NCI-H146 treated with DMSO at 0.1 percent for 48 hours (cell line): Measurements from ENCODE around the gene ZSWIM2.
"Not testable (repeated sequence)": the region's sequence is repeated elsewhere in the genome, so short reads cannot be mapped to it uniquely, and the experiment has no call there.

Experiments
- DNase-seq: peaks from one replicate; lab custom pipeline; 2025; ENCODE audit not compliant: unreplicated experiment; lab: John Stamatoyannopoulos, UW

ZSWIM2 gene, protein sequence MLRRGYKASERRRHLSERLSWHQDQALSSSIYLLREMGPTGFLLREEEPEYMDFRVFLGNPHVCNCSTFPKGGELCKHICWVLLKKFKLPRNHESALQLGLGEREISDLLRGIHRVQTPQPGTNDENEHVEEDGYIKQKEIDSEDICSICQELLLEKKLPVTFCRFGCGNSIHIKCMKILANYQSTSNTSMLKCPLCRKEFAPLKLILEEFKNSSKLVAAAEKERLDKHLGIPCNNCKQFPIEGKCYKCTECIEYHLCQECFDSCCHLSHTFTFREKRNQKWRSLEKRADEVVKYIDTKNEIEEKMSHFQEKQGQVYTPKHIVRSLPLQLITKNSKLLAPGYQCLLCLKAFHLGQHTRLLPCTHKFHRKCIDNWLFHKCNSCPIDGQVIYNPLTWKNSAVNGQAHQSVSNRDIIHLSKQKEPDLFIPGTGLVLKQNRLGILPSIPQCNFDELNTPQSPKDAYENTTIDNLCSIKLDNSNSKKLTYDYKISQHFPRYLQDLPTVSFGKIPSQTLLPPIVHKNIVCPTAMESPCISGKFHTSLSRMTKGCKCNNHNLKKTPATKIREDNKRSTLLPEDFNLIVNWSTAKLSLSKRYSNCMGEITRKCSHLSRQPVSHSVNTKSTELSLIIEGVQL

DNA sequence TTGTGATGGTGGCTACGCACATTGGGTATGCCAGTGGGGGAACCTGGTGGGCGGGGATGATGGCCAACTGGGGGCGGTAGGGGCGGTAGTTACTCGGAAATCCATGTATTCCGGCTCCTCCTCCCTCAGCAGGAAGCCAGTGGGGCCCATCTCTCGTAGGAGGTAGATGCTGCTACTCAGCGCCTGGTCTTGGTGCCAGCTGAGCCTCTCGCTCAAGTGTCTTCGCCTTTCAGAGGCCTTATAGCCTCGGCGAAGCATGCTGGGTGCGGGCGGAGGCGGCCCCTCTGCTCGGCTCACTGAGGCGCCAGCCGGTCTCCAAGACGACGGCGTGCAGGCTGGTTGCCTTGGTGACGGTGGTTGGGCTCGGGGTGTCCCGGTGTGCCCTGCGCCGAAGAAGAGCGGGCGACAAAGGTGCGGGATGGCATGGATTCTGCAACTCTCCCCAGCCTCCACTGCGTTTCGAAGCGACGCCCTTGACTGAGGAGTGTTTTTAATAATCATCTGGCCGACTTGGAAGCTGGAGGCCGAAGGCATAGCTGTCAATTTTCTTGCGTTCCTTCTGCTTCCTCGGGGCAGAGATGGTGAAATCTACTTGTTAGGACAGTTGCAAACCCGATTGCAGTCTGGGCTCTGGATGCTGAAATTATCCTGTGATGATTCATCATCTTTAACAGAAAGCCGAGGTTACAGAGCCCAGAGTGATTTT, at the start of gene ZSWIM2:
Gene ZSWIM2 (minus strand): TSS at position 298 of the 706 bp plus-strand sequence. CDS start 40 bp downstream, at position 258.
- DNase-seq = peak; percentile 80

DNA sequence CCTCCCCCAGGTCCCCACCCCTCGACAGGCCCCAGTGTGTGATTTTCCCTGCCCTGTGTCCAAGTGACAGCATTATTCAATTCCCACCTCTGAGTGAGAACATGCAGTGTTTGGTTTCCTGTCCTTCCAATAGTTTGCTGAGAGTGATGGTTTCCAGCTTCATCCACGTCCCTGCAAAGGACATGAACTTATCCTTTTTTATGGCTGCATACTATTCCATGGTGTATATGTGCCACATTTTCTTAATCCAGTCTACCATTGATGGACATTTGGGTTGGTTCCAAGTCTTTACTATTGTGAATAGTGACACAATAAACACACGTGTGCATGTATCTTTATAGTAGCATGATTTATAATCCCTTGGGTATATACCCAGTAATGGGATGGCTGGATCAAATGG, 47.2 kb upstream of the ZSWIM2 start:
- not testable (repeated sequence) for DNase-seq

DNA sequence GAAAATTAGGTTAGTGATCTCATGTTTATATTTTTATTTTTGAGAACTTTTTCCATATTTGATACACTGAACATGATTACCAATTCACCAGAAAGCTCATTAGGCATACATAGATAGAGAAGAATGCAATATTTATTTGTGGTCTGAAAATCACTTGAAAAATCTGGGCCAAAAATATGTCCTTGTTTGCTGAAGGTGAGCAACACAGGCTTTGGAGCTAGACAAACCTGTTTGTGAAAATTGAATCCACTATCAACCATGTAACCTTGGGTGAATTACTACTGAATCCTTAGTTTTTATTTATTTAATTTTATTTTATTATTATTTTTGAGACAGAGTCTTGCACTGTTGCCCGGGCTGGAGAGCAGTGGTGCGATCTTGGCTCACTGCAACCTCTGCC, 46.5 kb upstream of the ZSWIM2 start:
- DNase-seq = no peak

DNA sequence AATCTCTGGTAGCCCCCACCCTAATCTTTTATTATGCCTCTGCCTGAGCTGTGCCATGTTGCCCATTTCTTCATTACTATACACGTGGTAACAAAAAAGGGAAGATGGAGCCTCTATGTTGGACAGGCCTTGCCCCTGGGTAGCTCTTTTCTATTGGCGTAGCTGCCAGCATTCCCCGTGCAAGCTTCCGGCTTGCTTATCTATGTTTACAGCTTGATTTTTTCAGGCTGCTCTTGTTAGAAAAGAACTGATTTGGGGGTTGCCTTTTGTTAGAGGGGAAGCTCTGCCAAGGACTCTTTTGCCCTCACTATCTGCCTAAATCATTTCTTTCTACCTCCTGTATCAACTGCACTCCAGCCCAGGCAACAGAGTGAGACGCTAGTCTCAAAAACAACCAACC, 45.5 kb upstream of the ZSWIM2 start:
- no peak for DNase-seq

DNA sequence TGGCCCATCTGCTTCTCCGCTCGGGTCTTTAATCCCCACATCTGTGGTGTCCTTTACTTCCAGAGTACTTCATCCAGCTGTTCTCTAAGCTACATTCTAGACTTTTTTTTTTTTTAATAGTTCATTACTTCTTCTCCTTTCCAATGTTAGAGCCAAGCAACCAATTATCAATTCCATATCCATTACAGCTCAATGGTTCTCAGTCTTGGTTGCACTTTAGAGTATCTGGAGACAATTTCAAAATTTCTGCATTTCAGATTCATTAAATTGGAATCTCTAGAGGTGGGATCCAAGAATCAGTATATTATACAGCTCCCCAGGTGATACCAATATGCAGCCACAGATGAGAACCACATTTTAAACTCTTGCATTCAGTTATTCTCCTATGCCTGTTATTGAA, 43.9 kb upstream of the ZSWIM2 start:
- DNase-seq = no peak

DNA sequence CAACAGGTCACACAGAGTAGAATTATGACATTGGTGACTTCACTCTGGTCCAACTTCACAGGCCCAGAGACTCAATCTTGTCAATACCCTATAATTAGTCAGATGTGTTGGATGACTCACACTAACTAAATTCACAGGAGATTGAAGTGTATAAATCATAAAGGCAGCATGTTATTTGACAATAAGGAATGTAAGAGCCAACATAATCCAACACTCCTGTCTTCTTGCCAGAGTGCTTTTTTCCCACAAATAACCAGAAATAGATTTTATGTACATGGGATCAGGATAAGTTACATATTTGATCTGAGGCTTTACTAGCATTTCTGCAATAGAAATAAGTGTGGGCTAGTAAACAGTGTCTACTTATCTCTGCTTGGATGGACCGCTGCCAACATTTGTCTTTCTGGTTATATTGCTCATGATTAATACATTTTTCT, 42.2 kb upstream of the ZSWIM2 start:
- peak; percentile 19 for DNase-seq

DNA sequence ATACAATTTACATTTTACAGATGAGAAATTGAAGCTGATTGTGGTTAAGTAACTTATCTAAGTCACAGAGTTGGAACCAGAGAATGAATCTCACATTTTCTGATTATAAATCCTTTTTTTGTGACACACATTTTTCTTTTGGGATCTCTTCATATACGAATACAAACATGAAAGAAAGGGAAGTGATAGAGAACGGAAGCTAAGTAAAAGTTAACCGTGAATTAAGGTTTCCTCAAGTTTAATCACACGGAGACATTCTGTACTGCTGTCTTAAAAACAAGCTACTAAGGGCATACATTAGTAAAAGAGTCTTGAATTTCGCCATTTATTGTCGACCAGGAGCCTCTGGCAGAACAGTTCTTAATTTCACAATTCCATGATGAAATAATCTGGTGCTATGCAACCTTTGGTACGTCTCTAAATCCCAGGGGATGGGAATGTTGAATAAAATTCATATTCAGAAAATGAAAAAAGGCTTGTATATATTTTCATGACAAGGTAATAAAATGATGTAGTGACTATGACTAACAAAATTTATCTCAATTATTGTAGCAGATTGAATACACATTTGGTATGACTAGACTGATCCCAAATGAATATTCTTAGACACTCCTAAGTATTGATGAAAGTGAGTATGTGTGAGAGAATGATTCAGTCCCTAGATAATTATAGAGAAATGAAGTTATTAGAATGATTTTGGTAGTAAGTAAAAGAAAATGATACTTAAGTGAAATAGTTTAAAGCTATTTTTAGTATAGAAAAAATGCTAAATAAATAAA, 40.3 kb upstream of the ZSWIM2 start:
- DNase-seq = no peak

DNA sequence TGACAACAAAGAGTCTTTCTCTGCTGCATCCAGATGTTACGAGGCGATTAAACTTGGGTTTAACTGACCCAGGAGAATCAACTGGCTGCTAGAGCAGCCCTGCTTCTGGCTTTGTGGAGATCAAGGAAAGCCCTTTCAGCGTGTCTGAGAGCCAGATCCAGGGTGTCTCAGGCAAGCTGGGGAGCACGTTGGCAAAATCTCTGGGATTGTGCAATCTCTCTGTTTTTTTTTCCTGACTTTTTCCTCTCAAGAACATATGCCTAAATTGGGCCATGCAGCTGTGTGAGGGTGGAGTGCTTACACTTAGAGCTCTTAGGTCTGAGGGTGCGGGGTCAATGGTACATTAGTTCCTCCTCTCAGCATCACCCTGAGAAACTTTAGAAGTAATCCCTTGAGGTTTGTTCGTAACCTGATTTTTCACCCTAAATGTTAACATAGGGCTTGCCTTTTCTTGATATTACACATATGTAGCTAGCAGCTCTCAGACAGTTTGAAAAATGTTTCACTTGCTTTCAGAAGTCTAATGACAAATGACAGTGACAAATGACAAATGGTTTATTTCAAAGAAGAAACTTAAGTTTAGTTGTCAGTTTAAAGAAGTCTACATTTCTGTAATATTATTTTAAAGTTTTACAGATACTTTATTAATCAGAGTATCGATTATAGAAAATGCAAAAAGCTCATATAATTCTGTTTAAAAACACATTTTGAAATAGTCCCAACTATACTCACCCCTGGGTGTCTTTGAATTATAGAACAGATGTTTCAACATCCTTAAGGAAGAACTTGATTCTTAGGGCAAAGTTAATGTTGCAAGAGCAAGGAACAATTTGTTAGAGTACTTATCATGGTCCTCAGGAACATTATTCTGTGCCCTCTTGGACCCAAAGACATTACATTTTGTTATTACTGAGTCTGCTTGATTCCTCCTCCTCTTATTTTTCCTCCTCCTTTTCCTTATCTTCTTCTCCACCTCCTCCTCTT, 38.4 kb upstream of the ZSWIM2 start:
- DNase-seq = no peak

DNA sequence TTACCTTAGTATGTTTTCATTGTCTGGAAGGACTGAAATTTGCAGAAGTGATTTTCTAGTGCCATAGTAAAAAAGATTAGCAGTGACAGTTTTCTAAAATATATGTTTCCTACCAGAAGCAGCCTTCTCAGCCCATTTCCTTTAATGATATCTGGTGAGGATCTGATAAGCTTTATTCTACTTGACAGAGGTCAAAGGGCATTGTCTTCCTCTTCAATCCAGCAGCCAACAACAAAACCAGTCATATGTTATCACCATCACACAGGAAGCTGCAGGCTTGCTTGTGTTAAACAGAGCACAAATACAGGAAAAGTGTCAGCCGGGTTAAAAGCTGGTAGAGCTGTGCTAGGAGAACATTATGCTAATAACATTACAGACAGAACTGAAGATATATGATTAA, 35.6 kb upstream of the ZSWIM2 start:
- no peak for DNase-seq

DNA sequence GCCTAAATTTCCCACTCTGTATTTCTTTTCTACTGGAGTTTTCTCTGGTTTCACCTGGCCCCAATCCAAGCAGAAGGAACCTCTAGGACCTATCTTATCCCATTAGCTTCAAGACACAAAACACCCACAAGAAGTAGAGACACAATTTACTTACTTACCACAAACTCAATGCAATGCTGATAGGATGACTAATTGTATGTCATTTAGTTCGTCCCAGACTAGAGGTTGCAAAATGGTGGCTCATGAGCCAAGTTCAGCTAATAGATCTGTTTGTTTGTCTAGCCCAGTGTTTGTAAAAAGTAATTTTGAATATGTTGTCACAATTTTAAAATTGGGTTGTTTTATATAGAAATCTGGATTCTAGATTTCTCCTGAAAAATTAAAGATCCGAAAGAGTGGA, 34.7 kb upstream of the ZSWIM2 start:
- DNase-seq = no peak

DNA sequence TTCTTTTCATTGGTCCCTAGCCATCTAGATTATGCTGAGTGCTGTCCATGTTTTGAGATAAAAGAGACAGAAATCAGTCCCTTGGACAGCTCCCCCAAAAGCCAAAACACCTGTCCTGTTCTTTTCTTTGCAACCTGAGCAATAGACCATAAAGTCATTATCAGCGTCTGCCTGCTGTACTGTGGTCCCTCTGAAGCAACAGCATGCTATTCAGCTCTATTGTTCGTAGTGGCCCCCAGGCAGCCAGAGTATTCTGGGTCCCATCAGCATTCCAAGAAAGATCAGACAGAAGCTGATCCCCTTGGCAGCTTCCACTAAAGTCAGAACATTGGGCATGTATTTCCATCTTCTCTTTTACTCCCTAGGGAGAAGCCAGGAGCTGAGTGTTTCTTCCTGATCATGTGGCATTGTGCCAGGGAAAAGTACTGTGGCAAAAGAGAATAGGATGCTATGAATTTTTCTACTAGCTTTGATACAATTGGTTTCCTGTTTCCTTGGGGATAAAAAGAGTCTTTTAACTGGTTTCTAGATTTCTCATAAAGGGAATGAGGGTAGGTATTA, 33.6 kb upstream of the ZSWIM2 start:
- DNase-seq = no peak

DNA sequence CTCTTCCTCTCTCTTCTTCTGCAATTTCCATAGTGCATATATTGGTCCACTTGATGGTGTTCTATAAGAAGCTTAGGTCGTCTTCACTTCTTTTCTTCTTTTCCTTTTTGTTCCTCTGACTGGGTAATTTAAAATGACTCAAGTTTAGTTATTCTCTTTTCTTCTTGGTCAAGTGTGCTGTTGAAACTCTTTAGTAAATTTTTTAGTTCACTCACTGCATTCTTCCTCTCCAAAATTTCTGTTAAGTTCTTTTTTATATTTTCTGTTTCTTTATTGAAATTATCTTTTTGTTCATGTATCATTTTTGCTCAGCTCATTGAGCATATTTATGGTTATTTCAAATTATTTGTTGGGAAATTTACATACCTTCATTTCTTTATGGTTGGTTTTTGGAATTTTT, 32.7 kb upstream of the ZSWIM2 start:
- DNase-seq = no peak

DNA sequence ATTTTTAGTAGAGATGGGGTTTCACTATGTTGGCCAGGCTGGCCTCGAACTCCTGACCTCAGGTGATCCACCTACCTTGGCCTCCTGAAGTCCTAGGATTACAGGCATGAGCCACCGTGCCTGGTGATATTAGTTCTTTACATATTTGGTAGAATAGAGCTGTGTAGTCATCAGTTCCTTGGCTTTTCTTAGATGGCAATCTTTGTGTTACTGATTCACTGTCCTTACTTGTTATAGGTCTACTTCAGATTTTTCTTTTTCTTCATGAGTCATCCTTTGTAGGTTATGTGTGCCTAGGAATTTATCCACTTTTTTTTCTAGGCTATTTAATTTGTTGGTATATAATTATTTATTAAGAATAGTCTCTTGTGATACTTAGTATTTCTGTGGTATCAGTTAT, 30.3 kb upstream of the ZSWIM2 start:
- no peak for DNase-seq

DNA sequence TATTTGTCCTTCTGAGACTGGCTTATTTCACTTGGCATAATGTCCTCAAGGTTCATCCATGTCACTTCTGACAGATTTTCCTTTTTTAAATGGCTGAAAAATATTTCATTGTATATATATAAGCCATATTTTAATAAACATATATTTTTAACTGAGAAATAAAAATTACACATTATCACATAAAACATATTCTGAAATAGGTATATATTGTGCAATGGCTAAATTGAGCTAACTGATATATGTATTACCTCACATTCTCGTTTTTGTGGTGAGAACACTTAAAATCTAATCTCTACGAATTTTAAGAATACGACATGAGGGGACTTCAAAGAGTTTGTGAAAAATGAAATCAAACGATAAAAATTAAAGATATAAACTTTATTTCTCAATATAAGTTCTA, 25.7 kb upstream of the ZSWIM2 start:
- no peak for DNase-seq

DNA sequence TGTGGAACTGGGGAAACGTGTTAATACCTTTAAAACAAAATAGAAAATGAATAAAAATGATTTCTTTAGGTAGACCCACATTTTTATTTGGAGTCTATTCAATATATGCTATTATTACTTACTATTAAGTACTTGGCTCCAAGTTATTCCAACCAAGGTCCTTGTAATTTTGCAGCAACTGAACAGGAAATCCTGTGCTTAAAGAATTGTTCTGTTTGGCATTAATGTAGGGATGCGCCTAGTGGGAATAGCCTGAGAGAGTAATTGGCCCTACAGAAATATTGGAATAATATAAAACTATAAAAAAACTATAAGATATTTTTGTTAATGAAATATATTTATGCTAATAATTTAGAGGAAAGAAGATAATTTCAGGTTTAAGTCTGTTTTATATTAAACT, 22.9 kb upstream of the ZSWIM2 start:
- no peak for DNase-seq

DNA sequence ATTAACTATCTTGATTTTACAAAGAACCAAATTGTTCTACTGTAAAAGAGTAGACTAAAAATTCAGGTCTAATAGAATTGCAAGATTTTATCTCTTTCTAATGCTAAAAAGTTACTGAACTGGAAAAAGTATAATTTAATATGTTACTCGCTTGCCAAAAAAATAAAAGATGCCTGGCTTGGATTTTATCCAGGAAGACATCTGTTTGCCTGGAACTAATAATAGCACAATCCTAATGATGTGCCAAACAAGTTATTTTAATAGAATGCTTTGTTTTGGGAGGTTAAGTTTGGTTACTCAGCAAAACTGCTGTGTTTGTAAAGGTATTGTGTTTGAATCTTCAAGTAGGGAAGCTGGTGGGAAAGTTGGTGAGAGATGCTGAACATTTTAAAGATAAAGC, 19.4 kb upstream of the ZSWIM2 start:
- DNase-seq = no peak

DNA sequence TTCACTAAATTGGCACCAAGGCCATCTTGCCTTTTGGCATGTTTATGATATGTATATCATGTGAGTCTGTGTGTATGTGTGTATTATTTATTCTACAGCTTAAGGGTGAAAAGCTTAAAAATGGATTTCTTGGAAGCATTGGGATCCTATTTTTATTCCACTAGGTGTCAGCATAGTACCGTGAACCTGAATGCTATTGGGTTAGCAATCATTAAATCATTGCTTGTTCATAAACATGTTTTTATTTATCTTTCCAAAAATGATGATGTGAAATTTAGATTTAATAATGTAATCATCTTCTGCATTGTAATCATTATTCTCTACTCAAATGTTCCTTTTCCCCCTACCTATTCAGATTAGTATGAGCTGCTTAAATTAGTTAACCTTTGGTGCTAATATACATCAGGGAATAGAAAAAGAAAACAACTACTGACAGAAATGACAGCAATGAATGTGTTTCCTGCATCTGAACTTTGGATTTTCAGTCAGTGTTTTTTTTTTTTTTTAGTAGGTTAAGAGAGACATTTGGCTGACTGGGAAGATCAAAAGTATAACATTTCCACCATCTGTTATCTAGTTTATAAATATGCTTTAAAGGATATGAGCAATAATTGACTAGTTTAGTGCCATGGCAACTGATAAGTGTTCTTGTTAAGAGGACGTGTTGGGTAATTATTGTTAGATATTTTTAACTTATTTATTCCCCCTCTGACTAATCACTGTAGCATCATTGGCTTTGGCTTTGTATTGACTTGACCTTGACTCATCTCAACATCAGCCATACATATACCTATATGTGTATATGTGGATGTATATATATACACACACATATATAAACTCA, 14.1 kb upstream of the ZSWIM2 start:
- DNase-seq = no peak

DNA sequence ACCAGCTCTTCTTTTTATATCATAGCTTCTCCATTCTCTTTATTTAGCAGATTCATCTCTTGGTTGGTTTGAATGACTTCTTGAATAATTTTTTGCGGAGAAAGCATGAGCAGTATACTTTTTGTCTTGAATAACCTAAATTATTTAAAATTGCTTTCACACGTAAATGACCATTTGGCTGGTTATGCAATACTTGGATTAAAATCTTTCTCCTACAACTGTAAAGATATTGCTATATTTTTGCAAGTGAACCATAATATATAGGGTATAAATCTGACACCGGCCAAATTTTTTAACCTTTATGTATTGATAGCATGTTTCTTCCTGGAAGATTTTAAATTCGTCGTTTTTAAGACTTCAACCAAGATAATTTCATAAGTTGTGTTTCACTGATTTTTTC, 6.2 kb upstream of the ZSWIM2 start:
- no peak for DNase-seq

DNA sequence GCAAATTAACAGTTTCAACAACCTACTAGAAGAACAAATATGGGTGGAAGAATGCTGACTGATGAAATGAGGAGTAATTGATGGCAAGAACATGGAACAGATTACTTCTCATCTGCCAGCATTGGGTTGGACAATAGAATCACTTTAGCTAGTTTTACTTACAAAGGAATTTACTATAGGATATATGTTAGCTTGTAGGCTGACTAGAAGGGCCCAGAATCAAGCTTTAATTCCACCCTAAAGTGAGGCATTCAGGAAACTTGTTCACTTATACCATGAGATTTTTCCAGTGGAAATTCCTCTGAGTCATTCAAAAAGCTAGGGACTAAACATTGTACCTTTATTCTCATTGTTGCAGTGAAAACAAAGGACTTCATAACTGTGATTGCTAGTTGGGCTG, 5.0 kb upstream of the ZSWIM2 start:
- no peak for DNase-seq
